NCI-H226 (cell line): Measurements from ENCODE around the gene ADPGK.
"Not testable (repeated sequence)": the region's sequence is repeated elsewhere in the genome, so short reads cannot be mapped to it uniquely, and the experiment has no call there.

Experiments
- DNase-seq: peaks from one replicate; pipeline ENCODE4 v3.0.0-alpha.2; 2015

ADPGK gene

DNA sequence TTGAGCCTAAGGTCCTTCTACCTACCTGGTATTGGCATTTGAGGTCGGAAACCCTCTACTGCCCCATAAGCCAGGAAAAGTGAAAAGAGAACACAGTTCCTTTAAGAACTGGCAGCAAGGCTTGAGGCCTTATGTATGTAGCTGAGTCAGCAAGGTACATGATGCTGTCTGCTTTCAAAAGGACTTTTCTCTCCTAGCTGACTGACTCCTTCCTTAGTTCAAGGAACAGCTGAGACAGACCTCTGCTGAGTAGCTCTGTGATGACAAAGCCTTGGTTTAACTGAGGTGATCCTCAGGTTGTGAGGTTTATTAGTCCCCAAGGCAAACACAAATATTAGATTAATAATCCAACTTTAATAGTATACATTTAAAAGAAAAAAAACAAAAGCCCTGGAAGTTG is 45.8 kb downstream of the ADPGK start:
- no peak for DNase-seq

DNA sequence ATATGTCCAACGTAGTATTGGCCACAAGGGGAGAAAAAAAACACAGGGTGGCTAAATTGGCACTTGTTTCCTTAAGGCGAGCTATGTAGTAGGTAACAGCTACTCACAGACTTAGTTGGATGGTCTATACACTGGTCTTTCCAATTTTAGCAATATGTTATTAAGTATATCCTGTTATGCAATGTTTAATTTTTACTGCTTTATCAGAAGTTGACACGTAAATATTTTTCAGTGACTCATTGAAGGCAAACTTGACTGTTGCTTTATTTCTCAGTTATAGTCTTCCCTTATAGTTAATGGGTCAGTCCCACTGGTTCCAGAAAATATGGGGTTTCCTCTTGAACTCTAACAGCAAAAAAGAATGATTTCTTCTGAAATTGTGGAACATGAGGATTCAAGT is 46.5 kb downstream of the ADPGK start:
- DNase-seq, result no peak

- DNase-seq, result no peak
Observed at GRCh38 chr15:72735111-72735510, 48.4 kb downstream of the ADPGK start.

DNA sequence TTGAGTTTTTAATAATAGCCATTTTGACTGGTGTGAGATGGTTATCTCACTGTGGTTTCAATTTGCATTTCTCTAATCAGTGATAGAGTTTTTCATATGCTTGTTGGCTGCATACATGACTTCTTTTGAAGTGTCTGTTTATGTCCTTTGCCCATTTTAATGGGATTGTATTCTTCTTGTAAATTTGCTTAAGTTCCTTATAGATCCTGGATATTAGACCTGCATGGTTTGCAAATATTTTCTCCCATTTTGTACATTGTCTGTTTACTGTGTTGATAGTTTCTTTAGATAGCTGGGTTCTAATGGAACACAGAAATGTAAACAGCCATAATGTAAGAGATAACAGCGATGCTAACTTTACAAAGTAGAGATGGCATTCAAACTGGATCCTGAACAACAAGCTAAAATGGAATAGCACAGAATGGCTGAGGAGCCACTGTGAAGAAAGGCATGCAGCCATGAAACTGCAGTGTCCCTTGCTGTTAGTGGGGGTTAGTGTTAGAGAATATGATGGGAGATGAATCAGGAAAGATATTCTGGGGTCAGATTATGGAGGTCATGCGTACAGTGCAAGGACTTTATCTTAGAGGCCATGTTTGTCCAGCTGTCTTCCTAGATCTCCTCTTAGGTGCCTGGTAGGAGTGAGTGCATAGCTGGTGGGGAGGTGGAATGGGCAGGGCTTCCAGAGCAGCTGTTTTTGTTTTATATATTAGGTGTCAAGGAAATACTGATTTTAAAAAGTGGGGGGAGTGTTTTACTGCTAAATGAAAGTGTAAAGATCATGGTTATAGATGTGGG is 49.4 kb downstream of the ADPGK start:
- no peak for DNase-seq

DNA sequence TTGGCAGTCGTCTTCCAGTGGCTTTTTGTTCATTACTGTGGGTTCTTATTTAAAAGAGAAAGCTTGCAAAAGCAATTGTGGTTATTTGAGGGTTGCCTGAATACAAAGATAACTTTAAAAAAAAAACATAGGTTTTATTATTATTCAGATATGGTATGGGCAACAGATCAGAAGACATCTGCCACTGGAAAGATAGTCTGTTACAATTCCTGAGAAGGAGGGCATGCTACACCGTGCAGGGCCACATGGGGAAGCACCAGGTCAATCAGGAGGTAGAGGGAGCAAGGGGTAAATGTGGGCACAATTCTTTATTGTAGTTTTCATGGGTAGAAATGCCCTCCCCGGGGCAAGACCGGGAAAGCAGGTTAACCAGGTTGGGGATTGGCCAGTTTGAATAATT is 51.0 kb downstream of the ADPGK start:
- no peak for DNase-seq

DNA sequence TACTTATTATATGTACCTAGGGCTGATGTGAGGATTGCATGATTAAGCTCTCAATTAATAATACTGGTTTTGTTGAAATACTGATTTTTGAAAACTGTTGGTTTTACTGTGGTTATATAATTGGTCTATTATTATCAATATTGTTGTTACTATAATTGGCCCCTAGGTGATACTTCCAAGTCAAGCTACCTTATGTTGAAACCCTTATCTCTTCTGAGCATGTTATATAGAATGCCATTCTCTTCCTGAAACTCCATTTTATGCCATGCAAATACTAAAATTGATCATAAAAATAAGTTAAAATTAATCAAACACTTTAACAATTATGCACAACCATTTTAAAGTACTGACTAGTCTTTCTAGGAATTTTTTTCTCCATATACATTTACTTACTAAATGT is 51.5 kb downstream of the ADPGK start:
- no peak for DNase-seq

- no peak for DNase-seq
Observed at GRCh38 chr15:72728821-72729220, 54.7 kb downstream of the ADPGK start.

DNA sequence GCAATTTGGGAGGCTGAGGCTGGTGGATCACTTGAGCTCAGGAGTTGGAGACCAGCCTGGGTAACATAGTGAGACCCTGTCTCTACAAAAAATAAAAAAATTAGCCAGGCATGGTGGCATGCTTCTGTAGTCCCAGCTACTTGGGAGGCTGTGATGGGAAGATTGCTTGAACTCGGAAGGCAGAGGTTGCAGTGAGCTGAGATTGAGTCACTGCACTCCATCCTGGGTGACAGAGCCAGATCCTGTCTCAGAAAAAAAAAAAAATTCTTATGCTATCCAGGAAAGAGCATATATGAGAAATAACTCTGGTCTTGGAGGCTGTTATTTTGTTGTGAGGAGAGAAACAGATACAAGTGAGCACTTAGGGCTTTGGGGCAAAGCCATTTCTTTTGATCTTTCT is 55.3 kb downstream of the ADPGK start:
- not testable (repeated sequence) for DNase-seq

DNA sequence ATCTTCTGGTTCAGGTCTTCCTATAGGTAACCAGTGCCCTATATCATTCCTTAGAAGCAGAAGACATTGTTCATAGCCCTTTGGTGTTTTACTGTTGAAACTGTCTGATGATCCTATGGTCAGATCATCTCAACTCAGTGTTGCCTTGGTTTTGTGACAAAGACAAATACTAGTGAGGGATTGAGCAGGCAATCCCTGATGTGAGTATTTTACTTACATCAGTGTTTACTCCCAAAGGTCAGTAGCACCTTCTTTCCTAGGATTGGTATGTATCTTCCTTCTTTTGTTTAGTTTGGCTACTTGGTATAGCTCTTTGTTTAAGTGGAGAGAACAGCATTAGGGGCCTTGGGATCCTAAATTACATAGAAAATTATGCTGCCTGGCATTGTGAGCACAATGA is 56.4 kb downstream of the ADPGK start:
- no peak for DNase-seq

- DNase-seq, result not testable (repeated sequence)
Observed at GRCh38 chr15:72725851-72726250, 57.7 kb downstream of the ADPGK start.

GRCh38 chr15:72725446-72725845 is 58.1 kb downstream of the ADPGK start:
- DNase-seq, result no peak

GRCh38 chr15:72724028-72724427 is 59.5 kb downstream of the ADPGK start:
- DNase-seq, result peak; percentile 12

GRCh38 chr15:72722071-72722696 is 61.4 kb downstream of the ADPGK start:
- DNase-seq, result peak; percentile 20

DNA sequence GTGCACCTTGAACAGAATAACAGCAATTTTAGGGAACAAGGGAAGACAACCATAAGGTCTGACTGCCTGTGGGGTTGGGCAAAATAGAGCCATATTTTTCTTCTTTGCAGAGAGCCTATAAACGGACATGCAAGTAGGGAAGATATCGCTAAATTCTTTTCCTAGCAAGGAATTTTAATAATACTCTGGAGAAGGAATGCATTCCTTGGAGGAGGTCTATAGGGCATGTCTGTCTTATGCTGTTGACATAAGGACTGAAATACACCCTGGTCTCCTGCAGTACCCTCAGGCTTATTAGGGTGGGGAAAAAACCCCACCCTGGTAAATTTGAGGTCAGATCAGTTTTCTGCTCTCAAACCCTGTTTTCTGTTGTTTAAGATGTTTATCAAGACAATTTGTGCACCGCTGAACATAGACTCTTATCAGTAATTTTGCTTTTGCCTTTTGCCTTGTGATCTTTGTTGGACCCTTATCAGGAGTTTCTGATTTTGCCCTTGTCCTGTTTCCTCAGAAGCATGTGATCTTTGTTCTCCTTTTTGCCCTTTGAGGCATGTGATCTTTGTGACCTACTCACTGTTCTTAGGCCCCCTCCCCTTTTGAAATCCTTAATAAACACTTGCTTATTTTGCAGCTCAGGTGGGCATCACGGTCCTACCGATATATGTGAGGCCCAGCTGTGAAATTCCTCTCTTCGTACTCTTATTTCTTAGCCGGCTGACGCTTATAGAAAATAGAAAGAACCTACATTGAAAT is 74.8 kb downstream of the ADPGK start:
- not testable (repeated sequence) for DNase-seq

GRCh38 chr15:72706266-72706665 is 77.3 kb downstream of the ADPGK start:
- DNase-seq, result no peak
